GM12875 (cell line): ENCODE results near the gene TIMP4.

Experiments used
- H3K4me3 ChIP-seq: one replicate; pipeline ENCODE4 v1.5.1; 2011; ENCODE audit warnings: low read depth, low read length, control low read depth
- TF ChIP-seq, protein P1 (sequence below): IDR thresholded peaks from 2 replicates; pipeline ENCODE4 v1.5.1; 2011; ENCODE audit warnings: low read depth, mild to moderate bottlenecking, control low read depth, inconsistent platforms, low read length, moderate library complexity, borderline replicate concordance; ENCODE audit not compliant: insufficient read depth

Gene TIMP4

DNA sequence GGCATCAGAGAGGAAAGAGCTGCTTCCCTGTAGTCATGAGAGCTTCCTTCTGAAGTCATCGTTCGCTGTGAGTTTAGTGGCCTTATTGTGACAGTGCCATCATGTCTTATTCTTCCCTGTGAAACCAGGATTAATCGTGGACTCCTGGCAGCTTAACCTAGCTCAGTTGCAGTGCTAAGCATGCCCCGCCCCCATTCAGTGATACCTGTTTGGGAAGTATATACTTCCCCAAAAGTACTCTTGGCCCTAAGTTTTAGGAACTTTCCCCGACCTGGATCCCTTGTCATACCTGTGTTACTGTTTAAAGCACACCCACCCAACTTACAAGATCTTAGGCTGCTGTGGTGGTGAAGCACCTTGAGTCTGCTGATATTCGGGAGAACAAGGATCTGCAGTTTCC, 32.1 kb upstream of the TIMP4 start:
- TF ChIP-seq, protein P1, sequence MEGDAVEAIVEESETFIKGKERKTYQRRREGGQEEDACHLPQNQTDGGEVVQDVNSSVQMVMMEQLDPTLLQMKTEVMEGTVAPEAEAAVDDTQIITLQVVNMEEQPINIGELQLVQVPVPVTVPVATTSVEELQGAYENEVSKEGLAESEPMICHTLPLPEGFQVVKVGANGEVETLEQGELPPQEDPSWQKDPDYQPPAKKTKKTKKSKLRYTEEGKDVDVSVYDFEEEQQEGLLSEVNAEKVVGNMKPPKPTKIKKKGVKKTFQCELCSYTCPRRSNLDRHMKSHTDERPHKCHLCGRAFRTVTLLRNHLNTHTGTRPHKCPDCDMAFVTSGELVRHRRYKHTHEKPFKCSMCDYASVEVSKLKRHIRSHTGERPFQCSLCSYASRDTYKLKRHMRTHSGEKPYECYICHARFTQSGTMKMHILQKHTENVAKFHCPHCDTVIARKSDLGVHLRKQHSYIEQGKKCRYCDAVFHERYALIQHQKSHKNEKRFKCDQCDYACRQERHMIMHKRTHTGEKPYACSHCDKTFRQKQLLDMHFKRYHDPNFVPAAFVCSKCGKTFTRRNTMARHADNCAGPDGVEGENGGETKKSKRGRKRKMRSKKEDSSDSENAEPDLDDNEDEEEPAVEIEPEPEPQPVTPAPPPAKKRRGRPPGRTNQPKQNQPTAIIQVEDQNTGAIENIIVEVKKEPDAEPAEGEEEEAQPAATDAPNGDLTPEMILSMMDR, result no peak
- no peak overlapping the region for H3K4me3 ChIP-seq

DNA sequence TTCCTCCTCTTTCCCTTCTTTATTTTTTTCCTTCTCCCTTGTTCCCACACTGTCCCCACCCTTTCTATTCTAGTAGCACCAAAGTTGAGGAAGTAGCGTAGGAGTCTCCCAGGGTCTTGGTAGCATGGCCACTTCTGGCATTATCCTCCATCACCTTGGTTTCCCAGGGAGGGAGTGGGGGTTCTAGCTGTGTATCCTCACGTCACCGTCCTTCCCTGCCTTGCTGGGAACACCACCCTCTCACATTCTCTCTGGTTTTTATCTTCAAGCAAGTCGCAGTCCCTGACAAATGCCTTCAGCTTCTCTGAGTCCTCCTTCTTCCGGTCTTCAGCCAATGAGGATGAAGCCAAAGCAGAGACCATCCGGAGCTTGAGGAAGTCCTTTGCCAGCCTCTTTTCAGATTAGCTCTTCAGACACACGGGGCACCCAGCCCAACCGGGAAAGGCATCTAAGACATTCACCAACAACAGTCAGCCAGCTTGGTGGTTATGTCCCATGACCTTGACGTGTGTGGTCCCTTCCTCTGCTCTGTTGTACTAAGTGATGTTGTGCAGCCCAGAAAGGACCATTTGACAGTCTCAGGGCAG, 31.6 kb upstream of the TIMP4 start:
- TF ChIP-seq, protein P1, result no peak
- no peak overlapping the region for H3K4me3 ChIP-seq

DNA sequence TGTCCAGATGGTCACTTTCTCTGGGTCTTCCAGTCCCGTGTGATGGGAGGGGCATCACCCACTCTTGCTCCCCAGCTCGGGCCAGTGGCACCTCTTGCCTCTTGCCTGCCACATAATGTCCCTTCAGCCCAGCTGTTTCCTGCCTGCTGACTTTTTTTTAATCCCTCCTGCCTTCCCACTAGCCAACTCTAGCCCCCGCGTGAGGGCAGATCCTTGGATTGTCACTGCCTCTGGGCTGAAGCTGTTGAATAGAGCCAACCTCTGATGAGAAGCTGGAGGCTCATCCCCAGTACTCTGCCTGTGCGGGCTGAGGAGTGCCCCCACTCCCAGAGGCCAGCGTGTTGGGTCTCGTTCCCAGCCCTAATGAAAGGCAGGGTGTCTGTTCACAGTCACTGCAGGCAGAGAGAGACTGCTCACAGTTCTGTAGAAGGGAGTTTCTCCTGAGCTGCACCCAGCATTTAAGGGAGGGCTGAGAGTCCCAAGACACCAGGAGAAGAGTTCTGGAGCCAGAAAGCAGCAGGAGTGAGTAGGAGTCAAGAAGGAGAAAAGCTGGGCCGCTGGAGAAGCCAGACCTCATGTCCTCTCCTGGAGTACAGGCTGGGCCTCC, 30.1 kb upstream of the TIMP4 start:
- H3K4me3 ChIP-seq, result no peak overlapping the region
- TF ChIP-seq, protein P1, result no peak

DNA sequence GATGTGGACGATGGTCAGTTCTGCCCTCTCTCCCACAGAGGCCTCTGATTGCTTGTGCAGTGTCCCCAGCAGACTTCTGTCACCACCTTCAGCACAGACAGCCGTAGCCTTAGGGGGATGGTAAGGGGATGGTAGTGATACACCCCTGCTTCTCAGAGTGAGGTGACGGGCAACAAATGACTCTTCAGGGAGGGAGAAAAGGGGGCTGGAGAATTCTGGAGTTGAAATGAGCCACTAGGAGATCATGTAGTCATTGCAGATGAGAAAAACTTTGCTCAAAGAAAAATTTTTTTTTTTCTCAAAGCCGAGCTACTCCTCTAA, 29.6 kb upstream of the TIMP4 start:
- H3K4me3 ChIP-seq, result no peak overlapping the region
- TF ChIP-seq, protein P1, result no peak

DNA sequence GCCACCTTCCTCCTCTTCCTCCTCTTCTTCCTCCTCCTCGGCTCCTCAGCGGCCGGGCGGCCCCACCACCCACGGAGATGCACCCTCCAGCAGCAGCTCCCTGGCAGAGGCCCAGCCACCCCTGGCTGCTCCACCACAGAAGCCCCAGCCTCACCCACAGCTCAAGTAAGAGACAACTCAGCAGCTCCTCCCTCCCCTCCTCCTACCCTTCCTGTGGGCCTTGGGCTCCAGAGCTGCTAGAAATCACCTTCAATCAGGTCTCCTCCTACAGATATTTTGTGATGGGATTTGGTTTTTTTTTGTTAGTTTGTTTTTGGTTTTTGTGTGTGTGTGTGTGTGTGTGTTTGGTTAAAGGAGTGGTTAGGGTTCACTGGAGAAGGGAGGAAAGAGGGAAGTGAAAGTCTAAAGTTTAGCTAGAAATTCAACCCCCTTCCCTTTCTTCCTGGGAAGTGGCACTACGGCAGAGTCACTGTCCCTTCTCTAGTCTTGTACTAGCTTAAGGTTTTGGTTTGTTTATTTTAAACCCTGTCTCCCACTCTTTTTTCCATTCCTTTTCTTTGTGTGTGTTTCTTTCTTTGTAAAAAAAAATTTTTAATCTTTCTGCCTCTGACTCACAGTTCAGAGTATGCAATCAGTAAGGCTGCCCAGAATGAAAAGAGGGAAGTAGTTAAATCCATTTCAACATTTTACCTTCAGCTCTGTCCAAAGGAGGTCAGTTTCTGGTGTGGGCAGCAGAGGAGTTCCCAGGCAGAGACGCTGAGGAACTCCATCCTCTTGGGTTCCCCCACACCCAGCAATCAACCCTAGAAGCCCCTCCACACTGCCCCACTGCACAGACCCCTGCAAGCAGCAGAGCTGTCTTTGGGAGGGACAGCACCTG, 29.0 kb upstream of the TIMP4 start:
- no peak overlapping the region for H3K4me3 ChIP-seq
- TF ChIP-seq, protein P1, result no peak

DNA sequence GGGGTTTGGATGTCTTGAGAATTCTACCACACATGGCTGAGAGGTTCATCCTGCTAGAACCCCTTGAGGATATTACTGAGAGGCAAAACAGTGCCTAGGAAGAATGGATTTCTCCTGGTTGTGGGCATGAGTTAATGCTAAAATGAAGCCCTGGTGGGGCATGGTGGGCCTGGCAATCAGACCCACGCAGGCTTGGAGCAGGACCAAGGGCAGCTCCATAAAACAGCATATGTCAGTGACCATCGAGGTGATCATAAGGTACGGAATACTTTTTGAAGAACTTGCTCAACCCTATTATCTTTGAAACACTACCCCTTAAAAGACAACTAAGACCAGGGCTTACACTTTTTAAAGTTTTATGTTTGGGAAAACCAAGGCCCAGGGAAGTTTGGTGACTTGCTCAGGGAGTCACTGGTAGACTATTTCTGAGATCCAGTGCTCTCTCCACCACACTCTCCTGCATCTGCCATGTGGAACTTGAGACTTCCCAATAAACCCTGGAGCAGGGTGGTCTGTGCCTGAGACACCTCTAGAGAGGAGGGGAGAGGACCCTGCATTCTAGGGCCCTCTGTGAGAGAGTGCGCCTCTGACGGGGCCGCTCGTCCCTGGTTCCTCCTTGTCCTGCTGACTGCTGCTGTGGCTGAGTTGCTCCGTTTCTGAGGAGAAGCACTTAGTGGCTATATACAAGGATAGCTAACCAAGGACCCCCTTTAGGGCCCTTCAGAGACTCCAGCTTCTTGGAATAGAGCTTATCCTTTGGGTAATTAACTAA, 28.0 kb upstream of the TIMP4 start:
- TF ChIP-seq, protein P1, result no peak
- H3K4me3 ChIP-seq, result no peak overlapping the region
